GM20431 (cell line): ENCODE measurements around the gene SERINC5.
"Not testable (repeated sequence)": the region's sequence is repeated elsewhere in the genome, so short reads cannot be mapped to it uniquely, and the experiment has no call there.

Experiments
- in situ Hi-C: fragments of 300-500 bp; cut with MseI, MboI; formaldehyde crosslinking; loops from one replicate; pipeline ENCODE4 v1.15.0; 2020; ENCODE audit warnings: low sequenced_read_pairs; ENCODE audit not compliant: unreplicated experiment

Gene SERINC5

DNA sequence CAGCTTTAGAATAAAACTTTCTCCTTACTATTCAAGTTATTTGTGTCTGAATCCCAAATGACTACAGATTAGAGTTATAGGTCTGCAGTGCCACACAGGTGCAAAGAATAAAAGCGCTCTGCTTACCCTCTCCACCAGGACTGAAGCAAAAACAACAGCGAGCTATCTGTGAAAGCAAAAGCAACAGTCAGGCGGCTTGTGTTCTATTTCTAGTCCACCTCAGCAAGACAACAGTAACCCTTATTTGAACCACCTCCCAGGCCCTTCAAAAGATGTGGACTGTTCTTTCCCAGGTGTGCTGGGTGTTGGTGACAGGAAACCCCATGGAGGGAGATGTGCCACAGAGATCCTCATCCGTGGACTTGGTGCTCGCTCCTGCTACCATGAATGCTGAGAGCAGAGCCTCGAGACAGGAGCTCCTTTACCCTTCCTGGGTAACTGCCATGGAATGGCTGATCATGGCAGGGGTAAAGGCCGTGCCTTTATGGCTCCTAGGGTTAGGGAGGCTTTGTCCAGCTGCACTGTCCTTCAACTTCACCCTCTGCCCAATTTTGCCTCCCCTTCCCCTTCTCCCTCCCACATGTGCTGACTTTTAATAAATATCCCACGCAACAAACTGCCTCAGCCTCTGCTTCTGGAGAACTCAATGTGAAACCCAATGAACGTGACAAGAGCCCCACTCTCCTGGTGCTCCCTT, 108.6 kb downstream of the SERINC5 start:
- in situ Hi-C loops = no loop called here

DNA sequence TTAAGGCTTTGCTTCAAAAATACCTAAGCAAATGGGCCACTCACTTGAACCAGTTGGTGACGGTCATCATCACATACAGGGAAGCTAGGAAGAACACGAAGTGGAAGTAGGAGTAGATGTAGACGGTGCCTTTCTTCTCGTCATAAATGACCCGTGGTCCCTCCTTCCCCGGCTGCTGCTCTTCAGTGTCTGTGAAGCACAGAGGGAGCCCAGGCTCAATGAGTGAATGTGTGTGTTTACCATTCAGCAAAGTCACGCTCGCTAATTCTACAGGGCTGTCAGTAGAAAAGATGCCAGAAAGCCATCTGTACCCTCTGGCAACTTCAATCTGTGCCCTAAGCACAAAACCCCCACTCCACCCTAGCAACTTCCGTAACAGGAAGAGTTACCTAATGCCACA, 109.8 kb downstream of the SERINC5 start:
- in situ Hi-C loops = no loop called here

DNA sequence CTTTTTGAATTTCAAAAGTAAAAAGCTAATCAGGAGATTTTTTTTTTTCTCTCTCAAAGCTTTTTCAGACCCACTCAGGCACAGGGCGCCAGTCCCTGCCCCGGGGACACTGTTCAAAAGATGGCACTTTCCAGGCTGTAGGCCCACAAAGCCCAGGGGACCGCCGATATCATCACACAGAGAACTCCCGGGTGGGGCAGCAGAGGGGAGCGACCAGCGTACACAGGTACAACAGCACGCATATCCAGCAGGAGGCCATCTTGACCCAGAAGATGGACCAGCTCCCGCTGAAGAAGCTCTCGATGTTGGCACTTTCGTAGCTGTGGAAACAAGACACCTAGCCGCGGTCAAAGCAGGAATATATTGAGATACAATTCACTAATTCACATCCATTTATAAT, 112.4 kb downstream of the SERINC5 start:
- in situ Hi-C loops = no loop called here

DNA sequence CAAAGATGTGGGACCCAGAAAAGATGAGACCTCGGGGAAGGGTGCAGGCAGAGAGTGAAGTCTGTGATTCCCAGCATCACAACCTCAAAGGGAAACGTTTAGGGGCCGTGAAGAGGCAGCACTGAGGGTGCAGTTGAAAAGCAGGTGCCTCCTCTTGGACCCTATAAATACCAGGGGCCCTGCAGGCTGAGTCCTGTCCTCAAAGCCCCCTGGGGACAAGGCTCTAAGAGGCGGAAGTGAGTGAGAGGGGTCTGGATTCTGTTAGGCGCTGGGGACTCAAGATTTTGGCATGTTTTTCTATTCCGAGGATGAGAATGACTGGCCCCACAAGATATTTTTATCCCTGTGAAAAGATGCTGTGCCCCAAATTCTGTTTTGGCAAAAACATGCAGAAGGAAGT, 112.9 kb downstream of the SERINC5 start:
- in situ Hi-C loops = no loop called here

DNA sequence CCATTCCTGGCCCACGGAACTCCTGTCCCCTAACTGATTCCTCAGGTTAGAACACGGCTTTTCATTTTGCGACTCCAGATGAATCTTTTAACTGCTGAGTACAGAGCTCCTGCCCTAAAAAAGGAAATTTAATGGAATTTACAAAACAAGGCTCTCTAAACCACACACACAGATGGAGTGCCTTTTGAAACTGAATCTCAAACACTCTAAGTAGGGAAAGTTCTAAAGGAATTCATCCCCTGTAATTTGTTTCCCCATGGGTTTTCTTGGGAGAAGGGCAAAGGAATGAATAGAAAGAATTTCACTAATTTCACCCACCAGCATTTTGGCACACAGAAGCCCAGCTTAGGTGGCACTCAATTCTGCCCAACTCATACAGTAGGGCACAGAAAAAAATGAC, 114.2 kb downstream of the SERINC5 start:
- in situ Hi-C loops = no loop called here

DNA sequence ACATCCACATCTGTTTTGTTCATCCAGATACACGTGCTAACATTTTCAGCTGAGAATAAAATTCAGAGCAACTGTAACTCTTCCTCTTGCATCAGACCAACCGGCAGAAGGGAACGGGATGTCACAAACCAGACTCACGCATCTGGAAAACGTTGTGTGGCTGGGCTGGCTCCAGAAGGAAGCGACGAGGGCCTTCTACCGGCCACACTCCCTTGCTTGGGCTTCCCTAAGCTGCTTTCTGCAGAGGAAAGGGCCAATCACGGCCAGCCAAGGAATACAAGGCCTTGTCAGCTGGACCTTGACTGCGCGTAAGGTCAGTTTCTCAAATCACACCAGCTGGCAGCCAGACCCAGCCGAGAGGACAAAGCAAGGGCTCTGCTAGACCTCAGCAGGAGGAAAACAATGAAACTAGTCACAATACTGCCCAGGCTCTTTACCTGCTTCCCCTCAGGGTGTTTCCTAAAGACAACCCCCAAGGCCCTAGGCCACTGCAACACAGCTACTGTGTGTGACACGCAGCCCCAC, 114.6 kb downstream of the SERINC5 start:
- in situ Hi-C loops = no loop called here

DNA sequence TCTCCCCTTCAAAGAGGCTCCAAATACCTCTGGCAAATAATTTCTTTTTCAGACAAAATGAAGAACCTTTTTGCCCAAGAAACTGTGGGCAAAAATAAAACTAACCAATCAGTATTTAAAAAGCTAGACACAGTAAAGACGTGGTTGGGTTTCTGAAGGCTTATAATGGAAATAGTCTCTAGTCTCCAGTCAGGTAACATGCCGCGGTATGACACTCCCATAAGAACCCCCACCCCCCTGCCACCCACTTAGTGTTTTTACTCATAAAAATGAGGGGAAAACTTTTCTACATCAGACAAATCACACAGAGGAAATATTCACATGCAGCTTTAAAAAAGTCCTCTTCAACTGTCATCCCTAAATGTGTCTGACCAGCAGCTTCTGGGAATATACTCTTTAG, 115.4 kb downstream of the SERINC5 start:
- in situ Hi-C loops = no loop called here

DNA sequence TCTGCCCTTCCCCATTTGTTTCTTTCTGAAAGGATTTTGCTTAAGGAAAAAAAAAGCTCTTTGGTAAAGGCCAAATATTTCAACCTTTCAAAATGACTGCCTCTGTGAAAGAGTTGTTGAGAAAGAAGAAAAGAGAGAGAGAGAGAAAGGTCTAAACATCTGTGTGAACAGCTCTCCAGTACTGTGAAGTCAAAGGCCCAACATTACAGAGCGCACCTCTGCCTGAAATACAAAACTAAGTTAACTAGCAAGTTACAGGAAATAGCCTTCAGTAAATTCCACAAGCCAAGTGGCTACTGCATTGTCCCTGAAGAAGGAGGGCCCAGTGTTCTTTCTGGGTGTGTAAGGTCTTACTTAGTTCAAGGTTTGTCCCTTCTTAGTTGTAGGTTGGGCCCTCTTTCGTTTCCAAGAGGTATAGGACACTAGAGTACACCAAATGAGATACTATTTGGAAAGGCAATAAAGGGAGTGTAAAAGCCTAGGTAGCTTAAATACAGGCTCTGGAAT, 116.3 kb downstream of the SERINC5 start:
- in situ Hi-C loops = no loop called here

DNA sequence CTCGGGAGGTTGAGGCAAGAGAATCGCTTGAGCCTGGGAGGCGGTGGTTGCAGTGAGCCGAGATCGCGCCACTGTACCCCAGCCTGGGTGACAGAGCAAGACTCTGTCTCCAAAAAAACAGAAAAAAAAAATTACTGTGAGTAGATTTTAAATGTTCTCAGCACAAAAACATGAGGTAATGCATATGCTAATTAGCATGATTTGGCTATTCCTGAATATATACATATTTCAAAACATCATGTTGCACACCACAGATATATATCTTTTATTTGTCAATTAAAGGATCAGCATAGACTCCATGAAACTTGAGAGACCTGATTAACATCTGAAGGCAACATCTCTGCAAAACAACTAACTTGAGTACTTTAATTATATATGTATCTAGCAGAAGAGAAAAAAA, 117.4 kb downstream of the SERINC5 start:
- in situ Hi-C loops = no loop called here

DNA sequence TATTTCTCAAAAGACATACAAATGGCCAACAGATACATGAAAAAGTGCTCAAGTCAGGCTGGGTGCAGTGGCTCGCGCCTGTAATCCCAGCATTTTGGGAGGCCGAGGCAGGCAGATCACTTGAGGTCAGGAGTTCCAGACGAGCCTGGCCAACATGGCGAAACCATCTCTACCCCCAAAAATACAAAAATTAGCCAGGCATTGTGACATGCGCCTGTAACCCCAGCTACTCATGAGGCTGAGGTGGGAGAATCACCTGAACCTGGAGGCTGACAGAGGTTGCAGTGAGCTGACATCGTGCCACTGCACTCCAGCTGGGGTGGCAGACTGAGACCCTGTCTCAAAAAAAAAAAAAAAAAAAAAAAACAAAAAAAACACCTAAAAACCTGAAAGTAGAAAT, 119.0 kb downstream of the SERINC5 start:
- in situ Hi-C loops = not testable (repeated sequence)

DNA sequence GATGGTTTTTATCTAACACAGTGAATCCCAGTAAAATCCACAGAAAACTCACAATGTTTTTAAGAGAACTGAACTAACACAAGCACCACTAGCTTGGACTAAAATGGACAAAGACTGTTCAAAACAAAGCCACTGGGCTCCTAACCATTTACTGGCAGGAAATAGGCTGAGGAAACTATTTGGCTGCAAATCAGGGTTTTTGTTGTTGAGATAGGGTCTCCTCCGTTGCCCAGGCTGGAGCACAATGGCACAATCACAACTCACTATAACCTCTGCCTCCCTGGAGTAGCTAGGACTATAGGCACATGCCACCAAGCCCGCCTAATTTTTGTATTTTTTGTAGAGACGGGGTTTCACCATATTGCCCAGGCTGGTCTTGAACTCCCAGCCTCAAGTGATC, 121.0 kb downstream of the SERINC5 start:
- in situ Hi-C loops = no loop called here

DNA sequence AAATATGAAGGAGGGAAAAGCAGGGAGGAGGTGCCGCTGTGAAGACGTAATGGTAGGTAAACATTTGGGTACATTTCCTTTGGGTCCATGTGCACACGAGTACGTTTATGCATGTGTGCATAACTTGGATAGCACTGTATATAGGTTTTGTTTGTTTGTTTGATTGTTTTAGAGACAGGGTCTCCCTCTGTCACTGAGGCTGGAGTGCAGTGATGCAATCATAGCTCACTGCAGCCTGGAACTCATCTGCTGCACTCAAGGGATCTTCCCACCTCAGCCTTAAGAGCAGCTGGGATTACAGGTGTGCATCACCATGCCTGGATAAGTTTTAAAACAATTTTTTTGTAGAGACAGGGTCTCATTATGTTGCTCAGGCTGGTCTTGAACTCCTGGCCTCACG, 126.7 kb downstream of the SERINC5 start:
- in situ Hi-C loops = no loop called here

DNA sequence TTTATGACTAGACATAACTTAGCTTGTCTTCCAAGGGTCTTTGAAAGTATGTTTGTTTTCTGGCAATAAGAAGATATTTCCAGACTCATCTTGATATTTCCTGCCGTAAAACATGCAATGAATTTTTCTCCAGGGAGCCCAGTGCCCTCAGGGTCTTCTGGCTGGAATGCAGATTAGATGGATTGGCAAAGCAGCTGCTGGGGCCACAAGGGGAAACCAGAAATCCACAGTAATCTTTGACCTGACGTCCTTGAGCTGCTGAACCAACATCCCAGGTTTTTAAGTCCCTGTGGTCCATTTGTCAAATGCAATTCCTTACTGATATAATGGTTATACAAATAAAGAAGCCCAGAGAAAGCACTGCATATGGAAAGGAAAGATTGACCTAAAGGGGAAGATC, 127.7 kb downstream of the SERINC5 start:
- in situ Hi-C loops = no loop called here

DNA sequence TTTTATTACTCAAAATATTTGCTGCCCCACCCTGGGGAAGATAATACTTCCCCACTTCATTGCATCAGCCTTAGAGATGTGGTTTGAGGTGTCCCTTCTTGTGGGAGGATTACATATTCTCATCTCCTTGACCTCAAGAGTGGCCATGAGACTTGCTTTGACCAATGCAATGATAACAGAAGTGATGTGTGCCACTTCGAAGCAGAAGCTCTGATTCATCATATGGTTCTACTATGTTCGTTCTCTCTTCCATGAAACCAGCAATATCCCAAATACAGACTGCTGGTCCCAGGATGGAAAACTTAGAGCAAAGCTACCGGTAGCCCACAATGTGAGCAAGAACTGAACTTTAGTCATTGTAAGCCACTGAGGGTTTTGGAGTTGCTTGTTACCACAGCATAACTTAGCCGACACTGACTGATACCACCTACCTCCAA, 128.7 kb downstream of the SERINC5 start:
- in situ Hi-C loops = no loop called here

DNA sequence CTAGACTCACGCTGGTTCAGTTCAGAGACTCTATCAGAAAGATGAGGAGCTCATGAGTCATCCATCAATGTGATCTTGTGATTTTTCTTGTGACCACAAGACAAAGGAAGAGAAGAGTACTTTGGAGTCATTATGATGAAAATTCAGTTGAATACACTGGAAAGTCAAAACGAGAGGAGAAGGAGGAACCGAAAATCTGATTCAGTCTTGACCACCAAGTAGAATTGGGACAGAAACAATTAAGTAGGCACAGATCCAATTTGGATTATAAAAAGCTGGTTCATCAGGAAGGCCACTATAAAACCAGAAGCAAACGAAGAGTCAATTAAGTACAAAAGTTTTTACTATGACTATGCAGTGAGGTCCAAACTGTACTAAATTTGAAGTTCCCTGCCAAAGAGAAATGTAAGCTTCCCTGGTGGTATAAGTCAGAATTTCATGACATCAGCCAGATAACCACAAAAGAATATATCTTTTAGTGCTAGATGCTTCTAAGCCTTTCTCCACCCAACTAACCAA, 129.8 kb downstream of the SERINC5 start:
- in situ Hi-C loops = no loop called here

DNA sequence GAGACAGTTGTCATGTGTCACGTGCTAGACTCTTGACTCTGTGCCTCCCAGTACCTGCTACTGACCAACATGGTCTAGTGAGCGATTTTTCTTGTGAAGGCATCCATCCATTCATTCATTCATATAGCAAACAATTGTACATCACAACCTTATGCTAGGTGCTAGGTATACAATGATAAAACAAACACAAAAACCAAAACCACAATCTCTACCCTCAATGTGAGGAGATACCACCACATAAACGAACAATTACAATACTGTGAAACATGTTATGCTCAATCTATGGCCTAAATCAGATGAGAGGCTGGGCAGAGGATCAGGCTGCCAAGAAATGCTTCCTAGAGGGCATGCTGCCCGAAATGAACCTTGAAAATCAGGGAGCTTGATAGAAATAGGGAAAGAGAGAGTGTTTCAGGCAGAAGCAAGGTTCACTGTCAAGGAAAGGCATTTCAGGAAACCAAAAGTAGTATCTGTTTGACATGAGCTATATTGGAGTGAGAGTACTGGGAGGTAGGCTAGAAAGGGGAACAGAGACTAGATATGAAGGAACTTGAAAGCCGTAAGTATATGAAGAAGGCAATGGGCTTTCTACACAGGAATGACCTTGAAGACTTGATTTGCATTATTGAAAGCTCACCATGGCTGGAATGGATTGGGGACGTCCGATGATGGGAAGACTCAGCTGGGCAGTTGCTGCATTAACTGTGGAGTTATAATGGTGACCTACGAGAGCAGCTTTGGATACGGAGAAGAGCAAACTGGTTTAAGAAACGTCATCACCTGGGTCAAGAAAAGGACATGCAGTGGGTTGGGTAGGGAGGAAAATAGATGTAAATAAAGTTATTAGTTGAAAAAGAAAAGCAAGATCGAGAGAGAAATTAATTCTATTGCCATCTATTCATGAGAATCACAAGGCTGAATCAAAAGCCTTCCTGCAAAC, 130.6 kb downstream of the SERINC5 start:
- in situ Hi-C loops = no loop called here

DNA sequence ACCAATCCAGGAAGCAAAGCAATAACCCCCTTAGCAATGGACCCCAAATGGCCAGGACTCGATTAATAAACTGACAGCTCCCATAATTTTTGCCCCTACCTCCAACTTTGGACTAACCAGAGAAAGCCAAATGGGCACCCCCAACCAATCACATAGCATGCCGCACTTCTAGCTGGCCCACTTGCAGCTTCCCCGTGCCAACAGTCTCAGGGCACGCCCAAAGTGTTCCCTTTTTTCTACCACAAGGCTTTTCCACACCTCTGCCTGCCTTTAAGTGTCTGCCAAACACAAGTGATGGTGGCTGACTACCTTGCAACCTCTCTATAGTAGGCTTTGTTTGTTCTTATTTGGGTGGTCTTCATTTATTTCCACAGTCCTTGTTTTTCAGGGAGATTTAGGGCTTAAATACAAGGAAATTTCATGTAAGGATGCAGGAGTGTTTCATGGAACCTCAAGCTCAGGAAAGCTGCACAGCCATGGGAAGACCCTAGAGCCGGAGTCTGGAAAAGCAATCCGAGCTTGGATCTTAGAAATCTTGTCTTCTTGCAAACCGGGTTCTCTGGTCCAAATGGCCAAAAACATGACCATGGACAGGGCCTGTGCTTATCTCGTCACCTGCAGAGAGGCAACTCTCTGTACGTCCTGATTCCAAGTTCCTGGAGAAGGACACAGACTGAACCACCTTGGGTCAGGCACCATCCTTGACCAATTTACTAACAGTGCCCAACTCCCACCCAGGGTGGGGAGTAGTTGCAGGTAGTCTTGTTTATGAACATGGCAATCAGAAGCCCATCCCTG, 131.5 kb downstream of the SERINC5 start:
- in situ Hi-C loops = no loop called here

DNA sequence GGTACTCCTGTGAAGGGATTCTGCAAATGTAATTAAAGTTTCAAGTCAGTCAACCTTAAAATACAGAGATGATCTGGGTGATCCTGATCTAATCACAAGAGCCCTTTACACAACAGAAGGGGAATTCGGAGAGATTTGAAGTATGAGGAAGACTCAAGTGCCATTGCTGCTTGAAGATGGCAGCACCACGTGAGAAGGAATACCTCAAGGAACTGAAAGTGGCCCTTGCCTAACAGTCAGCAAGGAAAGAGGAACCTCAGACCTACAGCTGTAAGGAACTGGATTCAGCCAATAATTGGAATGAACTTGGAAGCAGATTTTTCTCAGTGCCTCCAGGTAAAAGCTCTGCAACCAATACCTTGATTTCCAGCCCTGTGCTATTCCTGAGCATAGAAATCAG, 133.3 kb downstream of the SERINC5 start:
- in situ Hi-C loops = no loop called here

DNA sequence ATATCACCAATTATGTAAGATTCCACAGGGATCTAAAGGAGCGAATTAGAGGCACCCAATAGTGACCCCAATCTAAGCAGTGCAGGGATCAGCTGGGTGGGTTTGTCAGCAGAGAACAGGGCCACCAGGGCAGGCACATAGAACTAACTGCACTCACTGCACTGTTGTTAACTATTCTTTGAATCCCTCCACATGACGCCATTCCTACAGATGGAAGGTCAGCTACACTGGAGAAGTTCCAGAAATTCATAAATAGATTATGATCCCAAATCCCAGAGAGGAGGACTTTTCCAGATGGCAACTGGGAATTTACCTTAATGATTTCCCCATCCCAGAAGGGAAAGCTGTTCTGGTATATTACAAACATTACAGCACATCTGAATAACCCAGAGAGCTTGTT, 136.5 kb downstream of the SERINC5 start:
- in situ Hi-C loops = no loop called here

DNA sequence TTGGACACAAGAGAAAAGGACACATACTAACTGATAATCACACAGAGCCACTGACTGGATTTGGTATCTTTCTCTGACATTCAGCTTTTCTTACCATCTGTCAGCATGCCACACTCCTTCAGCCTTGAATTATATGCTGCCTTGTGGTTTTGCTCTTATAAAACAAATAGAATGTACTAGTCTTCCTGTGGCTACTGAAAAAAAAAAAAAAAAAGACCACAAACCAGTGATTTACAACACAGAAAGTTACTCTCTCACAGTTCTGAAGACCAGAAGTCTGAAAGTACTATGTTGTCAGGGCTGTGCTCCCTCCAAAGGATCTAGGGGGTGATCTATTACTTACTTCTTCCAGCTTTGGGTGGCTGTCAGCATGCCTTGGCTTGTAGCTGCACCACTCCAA, 138.4 kb downstream of the SERINC5 start:
- in situ Hi-C loops = no loop called here
